Measurements from ENCODE around the gene GTF2F1. TPM values are rescaled to one million over a fixed set of nuclear protein-coding genes. Genes with fewer than 3 reads are reported as not detected.

The GTF2F1 gene
- total RNA-seq, 1 donor from 2014 or later = 42.2 TPM

DNA sequence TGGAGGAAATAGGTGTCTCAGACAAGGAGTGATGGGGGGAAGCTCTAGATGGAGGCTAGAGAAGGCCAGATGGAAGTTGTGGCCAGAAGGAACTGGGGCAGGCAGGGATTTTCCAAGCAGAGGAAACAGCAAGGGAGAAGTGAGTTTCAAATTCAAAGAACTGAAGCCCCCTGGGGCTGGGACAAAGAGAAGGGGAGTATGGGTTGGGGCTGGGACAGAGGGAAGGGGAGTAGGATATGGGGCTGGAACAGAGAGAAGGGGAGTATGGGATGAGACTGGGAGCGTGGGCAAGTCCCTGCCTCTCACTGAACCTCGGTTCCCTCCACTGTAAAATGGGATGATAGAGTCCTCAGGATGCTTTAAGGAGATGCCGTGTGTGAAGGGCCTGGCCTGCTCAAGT lies 1.9 kb upstream of the GTF2F1 start:
- no peak overlapping the region for H3K4me3 ChIP-seq (ENCODE audit: low read depth, low read length)
- TF ChIP-seq, protein P1, sequence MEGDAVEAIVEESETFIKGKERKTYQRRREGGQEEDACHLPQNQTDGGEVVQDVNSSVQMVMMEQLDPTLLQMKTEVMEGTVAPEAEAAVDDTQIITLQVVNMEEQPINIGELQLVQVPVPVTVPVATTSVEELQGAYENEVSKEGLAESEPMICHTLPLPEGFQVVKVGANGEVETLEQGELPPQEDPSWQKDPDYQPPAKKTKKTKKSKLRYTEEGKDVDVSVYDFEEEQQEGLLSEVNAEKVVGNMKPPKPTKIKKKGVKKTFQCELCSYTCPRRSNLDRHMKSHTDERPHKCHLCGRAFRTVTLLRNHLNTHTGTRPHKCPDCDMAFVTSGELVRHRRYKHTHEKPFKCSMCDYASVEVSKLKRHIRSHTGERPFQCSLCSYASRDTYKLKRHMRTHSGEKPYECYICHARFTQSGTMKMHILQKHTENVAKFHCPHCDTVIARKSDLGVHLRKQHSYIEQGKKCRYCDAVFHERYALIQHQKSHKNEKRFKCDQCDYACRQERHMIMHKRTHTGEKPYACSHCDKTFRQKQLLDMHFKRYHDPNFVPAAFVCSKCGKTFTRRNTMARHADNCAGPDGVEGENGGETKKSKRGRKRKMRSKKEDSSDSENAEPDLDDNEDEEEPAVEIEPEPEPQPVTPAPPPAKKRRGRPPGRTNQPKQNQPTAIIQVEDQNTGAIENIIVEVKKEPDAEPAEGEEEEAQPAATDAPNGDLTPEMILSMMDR (conservative IDR thresholded peaks at IDR 0.05; ENCODE audit: low read depth, low read length) = no peak
- DNase-seq (ENCODE audit: low read depth) = no peak

DNA sequence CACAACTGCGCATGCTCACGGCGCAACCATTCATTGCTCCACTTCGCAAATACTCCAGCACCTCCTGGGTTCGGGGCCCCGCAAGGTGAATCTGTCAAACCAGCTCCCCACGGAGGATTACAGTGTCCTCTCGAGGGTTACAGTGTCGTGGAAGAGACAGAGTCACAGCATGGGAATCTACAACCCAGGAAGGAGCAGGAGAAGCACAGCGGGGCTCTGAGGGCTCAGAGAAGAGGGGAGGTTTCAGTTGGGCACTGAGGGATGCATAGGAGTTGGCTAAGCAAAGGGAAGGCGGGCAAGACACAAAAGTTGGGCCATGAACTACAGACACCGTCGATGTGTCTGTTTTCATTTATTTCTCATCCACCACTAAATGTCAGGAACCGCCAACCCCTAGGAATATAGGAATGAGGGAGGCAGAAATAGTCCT lies 1.0 kb upstream of the GTF2F1 start:
- H3K4me3 ChIP-seq (ENCODE audit: low read depth, low read length) = peak overlapping the region; percentile 67
- TF ChIP-seq, protein P1 (conservative IDR thresholded peaks at IDR 0.05; ENCODE audit: low read depth, low read length) = no peak
- no peak for DNase-seq (ENCODE audit: low read depth)

DNA sequence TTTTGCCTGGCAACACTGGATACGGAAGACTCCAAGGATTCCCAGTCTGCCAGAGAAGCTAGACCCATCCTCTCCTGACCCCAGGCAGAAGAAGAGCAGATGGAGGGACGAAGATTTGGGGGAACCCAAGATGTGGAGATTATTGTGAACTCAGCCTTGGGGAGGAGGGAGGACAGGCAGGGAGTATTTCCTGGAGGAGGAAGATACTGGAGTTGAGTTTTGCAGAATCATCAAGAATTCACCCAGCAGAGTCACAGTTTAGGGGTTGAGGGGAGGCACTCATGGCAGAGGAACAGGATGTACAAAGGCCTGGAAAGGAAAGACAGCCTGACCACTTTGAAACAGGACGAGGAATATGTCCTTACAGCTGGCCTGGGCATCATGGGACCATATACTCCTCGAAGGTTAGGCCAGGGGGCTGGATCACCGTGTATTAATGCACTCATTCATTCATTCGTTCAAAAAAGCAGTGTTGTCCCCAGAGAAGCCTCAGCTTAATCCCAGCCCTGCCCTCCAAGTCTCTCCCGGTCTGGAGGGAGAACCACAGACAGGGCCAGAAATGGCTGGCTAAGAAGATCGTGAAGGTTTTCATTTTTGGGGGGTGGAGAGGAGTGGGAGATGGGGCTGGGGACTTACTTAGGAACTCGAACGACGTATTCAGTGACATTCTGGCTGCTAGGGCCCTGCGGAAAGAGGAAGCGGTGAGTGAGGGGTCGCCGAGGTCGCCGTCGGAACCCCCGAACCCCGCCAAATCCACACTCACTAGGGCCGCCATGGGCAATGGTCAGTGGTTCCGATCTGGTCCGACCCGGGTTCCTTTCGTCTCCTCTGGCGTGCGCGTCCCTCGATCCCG lies 517 bp downstream of the GTF2F1 start:
- TF ChIP-seq, protein P1 (conservative IDR thresholded peaks at IDR 0.05; ENCODE audit: low read depth, low read length) = no peak
- peak overlapping the region; percentile 67 for H3K4me3 ChIP-seq (ENCODE audit: low read depth, low read length)

DNA sequence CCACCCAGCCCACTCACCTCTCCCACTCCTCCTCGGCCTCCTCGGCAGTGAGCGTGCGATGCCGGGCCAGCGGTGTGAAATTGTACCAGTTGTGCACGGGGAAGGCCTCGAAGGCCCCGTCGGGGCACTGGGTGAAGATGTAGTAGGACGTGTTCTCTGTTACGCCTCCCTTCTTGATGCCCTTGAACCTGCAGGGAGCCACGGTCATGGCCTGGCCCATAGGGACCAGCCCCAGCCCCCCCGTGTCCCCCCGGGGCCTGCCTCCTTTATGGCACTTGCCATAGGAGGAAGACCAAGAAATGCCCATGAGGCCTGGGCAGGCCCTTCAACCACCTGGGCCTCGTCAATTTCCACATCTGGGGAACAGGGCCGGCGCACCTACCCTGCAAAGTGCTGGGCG lies 5.6 kb downstream of the GTF2F1 start:
- no peak for DNase-seq (ENCODE audit: low read depth)
- TF ChIP-seq, protein P1 (conservative IDR thresholded peaks at IDR 0.05; ENCODE audit: low read depth, low read length) = no peak

More for the DNA sequence above, 517 bp downstream of the GTF2F1 start:
- no peak for DNase-seq (ENCODE audit: low read depth)

DNA sequence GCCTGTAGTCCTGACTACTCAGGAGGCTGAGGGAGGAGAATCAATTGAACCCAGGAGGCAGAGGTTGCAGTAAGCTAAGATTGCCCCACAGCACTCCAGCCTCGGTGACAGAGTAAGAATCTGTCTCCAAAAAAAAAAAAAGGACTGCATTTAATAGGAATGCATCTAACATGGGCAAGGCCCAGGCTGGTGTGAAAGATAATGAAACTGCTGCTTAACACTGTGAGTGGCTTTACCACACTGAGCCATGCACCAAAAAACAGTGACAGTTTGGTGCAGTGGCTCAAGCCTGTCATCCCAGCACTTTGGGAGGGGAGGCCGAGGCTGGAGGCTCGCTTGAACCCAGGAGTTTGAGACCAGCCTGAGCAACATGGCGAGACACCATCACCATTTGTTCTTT lies 8.6 kb downstream of the GTF2F1 start:
- no peak overlapping the region for H3K4me3 ChIP-seq (ENCODE audit: low read depth, low read length)
- DNase-seq (ENCODE audit: low read depth) = no peak
- TF ChIP-seq, protein P1 (conservative IDR thresholded peaks at IDR 0.05; ENCODE audit: low read depth, low read length) = no peak

More for the DNA sequence above, 5.6 kb downstream of the GTF2F1 start:
- no peak overlapping the region for H3K4me3 ChIP-seq (ENCODE audit: low read depth, low read length)

DNA sequence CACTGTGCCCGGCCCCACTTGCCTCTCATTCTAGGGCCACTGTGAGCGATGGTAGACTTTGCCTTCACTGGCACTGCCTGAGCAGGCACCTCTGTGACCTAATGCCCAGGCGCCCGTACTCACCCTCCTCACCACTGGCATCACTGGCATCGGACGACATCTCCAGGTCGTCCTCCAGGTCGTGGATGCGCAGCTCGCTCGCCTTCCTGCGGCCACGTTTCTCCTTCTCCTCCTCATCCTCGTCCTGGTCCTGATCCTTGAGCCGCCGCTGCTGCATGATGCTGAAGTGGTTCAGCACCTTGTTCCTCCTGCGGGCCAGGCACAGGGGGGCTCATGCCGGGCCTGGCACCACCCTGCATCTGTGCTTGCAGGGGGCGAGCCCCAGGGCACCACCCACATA lies 9.8 kb downstream of the GTF2F1 start:
- H3K4me3 ChIP-seq (ENCODE audit: low read depth, low read length) = no peak overlapping the region
- DNase-seq (ENCODE audit: low read depth) = no peak
- TF ChIP-seq, protein P1 (conservative IDR thresholded peaks at IDR 0.05; ENCODE audit: low read depth, low read length) = no peak

All from epithelial cell of proximal tubule (primary cell).